ENCODE measurements around the gene CXCR2.
"Not testable (repeated sequence)": the region's sequence is repeated elsewhere in the genome, so short reads cannot be mapped to it uniquely, and the experiment has no call there.

Gene CXCR2

GRCh38 chr2:218125626-218126080 is at the start of gene CXCR2:
Gene CXCR2, plus strand, starts transcription at chr2:218126028. Its CDS starts 8,774 bp downstream, at chr2:218134802.
- no peak for DNase-seq

- no peak for DNase-seq
These were observed 48.2 kb upstream of the CXCR2 start for GRCh38 chr2:218077464-218078216.

GRCh38 chr2:218079943-218080913 is 45.6 kb upstream of the CXCR2 start:
- peak; percentile 71 for DNase-seq

- no peak for DNase-seq
These were observed 44.8 kb upstream of the CXCR2 start for GRCh38 chr2:218081063-218081462.

GRCh38 chr2:218081695-218082094 is 44.1 kb upstream of the CXCR2 start:
- no peak for DNase-seq

- DNase-seq = no peak
These were observed 43.1 kb upstream of the CXCR2 start for GRCh38 chr2:218082586-218083351.

GRCh38 chr2:218083352-218083676 is 42.5 kb upstream of the CXCR2 start:
- no peak for DNase-seq

- no peak for DNase-seq
These were observed 39.4 kb upstream of the CXCR2 start for GRCh38 chr2:218086478-218086877.

- DNase-seq = no peak
These were observed 36.6 kb upstream of the CXCR2 start for GRCh38 chr2:218089259-218089658.

GRCh38 chr2:218091746-218092145 is 34.1 kb upstream of the CXCR2 start:
- DNase-seq = no peak

GRCh38 chr2:218093879-218094278 is 31.9 kb upstream of the CXCR2 start:
- no peak for DNase-seq

- no peak for DNase-seq
These were observed 30.0 kb upstream of the CXCR2 start for GRCh38 chr2:218095853-218096252.

GRCh38 chr2:218097975-218098374 is 27.9 kb upstream of the CXCR2 start:
- DNase-seq = no peak

GRCh38 chr2:218108834-218109233 is 17.0 kb upstream of the CXCR2 start:
- not testable (repeated sequence) for DNase-seq

- DNase-seq = not testable (repeated sequence)
These were observed 4.0 kb upstream of the CXCR2 start for GRCh38 chr2:218121789-218122188.

GRCh38 chr2:218122286-218122685 is 3.5 kb upstream of the CXCR2 start:
- not testable (repeated sequence) for DNase-seq

GRCh38 chr2:218123986-218124385 is 1.8 kb upstream of the CXCR2 start:
- DNase-seq = no peak

- no peak for DNase-seq
These were observed 733 bp upstream of the CXCR2 start for GRCh38 chr2:218125095-218125494.

- no peak for DNase-seq
These were observed 2.2 kb downstream of the CXCR2 start for GRCh38 chr2:218127929-218128455.

- DNase-seq = no peak
These were observed 3.1 kb downstream of the CXCR2 start for GRCh38 chr2:218128781-218129457.

- DNase-seq = no peak
These were observed 3.8 kb downstream of the CXCR2 start for GRCh38 chr2:218129458-218130135.

- DNase-seq = no peak
These were observed 4.5 kb downstream of the CXCR2 start for GRCh38 chr2:218130377-218130776.

All from NCI-H1105 (cell line).